KBM-7 (cell line): ENCODE results near the gene ZDHHC14.
A peak's percentile ranks its signal among the peaks of the same experiment; 100 is the strongest.

Source experiments
- DNase-seq: peaks from one replicate; pipeline ENCODE4 v3.0.0-alpha.2; 2015
- in situ Hi-C: fragments of 300-500 bp; cut with MboI; formaldehyde crosslinking; loops from 2 replicates; pipeline ENCODE4 v1.14.3; 2020; ENCODE audit warnings: low sequenced_read_pairs, low pct_unique_long_range_greater_than_20kb, mixed read lengths

The ZDHHC14 gene

DNA sequence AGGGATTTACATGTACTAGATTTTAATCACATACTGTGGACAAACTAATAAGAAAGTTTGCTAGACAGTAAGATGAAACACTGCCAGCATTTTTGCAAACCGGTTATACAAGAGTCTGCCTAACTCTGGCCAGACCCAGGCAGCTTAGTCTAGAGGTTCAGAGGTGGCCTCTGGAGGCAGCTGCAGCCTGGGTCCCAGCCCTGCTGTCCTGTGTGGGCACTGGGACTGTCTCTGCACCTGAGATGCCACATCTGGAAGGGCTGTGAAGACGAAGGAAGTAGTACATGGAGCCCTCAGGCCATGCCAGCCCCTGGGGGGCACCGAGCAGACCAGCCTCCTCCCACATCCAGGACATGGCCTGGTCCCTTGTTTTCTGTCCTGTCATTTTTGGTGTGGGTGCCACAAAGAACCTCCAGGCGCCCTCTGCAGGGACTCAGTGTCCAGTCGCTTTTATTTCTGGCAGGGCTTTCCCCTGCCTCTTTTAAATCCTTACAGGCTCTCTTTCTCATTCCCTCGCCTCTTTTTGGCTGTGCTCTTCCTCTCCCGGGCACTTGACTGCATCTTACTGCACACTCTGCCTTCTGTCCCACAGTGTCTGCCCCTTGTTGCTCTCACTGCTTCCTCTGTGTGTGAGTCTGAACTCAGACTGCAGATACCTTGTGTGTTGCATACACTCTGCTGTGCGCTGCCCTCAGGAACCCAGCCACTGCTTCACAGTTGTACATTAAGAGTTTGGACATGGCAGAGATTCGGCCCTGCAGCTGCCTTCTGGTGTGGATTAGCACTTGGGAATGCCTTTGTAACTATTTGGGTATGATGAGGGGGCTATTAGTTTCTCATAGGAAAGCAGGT lies 216.7 kb downstream of the ZDHHC14 start:
- peak; percentile 65 for DNase-seq
- in situ Hi-C loops: no loop called here

DNA sequence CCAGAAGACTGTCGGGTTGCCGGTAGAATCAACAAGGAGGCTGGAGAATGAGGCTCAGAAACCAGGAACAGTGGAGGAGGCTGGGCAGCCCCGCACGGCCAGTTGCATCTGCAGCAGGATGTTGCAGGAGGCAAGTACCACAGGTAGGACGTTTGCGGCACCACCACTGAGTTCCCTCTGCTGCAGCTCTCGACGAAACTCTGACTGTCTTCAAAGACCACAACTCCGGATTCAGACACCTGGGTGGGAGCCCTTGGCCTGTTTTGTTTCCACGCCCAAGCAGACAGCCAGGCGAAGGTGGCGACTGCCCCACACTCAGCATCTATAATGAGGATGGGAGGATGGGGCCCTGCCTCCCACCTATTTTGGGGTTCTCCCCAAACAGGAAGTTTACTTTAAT lies 218.2 kb downstream of the ZDHHC14 start:
- in situ Hi-C loops: no loop called here
- no peak for DNase-seq

DNA sequence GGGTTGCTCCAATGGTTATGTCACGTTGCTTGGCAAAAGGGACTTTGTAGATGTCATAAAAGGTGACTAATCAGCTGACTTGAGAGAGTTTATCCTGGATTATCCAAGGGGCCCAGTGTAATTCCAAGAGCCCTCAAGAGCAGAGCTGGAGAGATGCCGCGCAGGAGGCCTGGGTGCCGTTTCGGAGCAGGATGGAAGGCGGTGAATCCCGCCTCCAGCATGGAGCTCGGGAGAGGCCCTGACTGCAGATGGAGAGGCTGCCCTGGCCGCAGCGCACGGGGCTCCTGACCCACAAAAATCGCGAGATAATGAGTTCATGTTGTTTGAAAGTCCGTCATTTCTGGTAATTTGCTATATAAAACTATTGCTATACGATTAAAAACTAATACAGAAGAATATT lies 219.8 kb downstream of the ZDHHC14 start:
- no peak for DNase-seq
- in situ Hi-C loops: no loop called here

DNA sequence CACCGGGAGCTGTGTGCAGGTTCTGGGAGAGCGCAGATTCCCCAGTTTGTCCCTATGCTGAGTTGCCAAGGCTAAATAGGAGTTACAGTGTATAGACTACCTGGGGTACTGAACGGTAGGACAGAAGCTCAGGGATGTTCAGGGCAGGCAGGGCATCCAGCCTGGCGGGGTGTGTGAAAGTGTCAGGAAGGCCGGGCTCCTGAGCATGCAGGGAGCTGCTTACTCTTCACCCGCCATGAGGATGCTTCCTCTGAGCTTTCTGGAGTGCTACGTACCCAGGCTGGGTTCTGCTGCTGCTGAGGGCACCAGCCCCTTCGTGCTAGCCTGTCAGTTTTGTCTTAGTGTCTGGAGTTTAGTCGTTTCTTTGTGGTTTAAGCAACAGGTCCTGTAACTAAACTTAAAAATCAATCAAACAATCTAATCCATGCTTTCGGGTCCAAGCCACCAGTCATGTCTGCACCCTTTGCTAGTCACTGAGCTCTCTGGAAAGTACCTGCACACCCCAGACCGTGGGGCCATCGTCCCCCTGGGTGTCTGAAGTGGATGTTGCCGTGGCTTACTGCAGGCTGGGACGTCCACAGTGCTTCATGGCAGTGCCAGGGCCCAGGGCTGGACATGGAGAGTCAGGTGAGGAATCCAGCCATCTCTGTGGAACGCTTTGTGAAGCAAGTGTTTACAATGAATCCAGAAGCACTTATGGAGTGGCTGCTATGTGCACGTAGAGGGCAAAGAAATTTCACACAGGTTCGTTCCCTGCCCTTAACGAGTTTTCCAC lies 221.7 kb downstream of the ZDHHC14 start:
- no peak for DNase-seq
- in situ Hi-C loops: no loop called here

DNA sequence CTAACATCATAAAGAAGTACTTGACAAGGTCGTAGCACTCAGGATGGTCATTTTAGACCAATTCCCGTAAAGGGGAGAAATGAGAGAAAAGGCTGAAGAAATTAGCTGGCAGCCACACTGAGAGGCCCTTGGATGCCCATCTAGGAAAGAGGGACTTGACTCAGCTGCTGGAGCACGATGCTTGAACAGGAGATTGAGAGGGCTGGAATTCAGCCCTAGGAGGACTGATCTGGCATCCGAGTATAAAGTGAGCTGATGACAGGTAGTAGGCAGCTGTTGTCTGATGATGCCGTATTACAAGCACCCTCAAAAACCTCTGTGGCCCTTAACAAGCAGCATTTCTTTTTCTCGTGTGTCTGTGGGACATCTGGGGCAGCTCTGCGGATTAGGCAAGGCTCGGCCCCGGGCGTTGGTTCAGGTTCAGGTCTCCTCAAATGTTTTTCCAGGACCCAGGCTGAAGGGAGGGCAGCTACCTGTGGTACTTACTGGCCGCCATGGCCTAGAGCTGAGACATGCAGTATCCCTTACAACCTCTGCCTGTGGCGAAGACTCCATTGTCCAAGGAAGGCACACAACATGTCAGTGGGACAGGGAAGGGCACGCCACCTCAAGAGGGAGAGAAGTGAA lies 222.4 kb downstream of the ZDHHC14 start:
- DNase-seq: no peak
- in situ Hi-C loops: no loop called here

DNA sequence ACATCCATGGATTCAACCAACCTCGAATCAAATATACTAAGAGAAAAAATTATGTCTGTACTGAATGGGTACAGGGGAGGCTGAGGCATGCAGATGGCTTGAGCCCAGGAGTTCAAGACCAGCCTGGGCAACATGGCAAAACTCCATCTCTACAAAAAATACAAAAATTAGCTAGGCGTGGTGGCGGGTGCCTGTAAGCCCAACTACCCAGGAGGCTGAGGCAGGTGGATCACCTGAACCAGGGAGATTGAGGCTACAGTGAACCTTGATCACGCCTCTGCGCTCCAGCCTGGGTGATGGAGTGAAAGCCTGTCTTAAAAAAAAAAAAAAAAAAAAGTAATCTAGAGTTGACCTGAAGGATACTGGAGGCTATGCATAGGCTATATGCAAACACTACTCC lies 223.0 kb downstream of the ZDHHC14 start:
- no peak for DNase-seq
- in situ Hi-C loops: no loop called here

DNA sequence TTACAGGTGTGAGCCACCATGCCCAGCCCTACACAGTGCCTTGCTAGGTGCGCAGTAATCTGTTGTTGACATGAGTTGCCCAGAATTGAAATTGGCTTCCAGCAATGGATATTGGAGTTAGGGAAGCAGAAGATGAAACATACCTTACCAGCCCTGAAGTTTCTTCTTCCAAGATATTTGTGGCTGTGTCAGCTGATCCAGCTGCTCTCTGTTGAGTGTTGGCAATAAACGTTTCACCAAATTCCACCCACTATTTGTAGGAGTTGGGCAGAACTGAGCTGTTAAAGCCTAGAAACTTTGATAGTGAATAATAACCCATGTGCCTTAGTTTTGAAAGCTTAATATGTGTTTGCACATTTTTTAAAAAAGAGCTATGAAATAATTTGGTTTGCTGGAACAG lies 223.8 kb downstream of the ZDHHC14 start:
- in situ Hi-C loops: no loop called here
- no peak for DNase-seq

DNA sequence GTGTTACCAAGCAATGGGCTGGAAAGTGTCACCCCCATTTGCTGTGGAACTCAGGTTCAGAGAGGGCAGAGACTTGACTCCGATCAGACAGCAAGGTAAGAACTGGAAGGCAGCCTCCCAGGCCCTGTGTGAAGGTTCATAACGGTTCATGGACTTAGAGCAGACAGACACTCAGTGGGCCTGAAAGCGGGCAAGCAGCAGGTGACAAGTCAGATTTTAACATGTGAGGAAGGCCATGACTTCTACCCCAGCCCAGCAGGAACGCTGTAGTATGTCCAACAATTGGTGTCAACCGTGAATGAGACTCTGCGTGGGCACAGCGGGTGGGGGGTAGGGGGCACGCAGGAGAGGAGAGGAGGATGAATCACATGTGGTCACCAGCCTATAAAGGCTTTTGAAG lies 224.5 kb downstream of the ZDHHC14 start:
- no peak for DNase-seq
- in situ Hi-C loops: no loop called here

DNA sequence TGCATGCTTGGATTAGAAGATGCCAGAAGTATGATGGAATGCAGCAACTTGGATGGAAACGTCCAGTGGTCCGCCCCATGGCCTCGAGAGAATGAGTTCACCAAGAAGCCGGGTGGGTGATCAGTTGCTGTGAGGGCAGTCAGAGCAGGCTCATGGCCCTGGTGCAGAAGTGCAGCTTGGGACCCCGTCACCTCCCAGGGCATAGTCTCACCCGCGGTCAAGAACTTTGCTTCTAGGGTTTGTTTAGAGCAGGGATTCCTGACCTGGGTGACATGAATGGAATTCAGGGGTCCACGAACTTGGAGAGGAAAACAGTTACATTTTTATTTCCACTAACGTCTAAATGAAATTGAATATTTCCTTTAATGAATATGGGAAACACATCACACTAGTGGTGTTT lies 225.5 kb downstream of the ZDHHC14 start:
- in situ Hi-C loops: no loop called here
- DNase-seq: no peak

DNA sequence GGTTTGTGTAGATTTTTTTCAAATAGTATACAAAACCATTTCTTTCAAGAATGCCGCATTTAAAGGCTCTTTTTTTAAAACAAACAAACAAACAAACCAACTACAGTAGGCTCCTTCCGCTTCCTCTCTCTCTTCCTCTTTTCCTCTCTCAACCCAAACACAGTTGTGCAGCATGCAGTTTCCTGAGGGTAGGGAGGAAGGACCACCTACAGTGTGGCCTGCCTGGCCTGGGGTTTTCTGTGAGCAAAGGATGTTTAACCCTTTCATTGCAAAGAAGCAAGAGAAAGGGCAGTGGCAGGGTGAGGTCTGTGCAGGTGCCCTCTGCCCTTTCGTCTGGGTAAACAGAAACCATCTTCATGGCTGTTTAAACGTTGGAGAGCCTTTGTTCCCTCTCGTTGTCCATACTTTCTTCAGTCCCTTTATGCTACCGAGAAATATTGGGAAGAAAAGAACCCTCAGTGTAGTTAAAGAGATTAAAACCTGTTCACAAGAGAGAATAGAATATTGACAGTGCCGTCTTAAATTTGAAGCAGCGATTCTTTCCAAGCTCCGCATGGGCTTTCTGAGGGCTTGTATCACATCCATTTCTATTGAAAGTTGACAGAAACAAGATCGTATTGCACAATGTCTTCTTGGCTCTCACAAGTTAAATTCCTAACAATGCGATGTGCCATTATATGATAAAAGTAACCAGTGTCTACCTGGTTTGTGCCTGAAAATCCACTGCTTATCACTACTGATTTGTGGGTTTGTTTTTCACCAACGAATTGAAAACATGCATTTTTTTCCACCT lies 226.5 kb downstream of the ZDHHC14 start:
- no peak for DNase-seq
- in situ Hi-C loops: no loop called here

DNA sequence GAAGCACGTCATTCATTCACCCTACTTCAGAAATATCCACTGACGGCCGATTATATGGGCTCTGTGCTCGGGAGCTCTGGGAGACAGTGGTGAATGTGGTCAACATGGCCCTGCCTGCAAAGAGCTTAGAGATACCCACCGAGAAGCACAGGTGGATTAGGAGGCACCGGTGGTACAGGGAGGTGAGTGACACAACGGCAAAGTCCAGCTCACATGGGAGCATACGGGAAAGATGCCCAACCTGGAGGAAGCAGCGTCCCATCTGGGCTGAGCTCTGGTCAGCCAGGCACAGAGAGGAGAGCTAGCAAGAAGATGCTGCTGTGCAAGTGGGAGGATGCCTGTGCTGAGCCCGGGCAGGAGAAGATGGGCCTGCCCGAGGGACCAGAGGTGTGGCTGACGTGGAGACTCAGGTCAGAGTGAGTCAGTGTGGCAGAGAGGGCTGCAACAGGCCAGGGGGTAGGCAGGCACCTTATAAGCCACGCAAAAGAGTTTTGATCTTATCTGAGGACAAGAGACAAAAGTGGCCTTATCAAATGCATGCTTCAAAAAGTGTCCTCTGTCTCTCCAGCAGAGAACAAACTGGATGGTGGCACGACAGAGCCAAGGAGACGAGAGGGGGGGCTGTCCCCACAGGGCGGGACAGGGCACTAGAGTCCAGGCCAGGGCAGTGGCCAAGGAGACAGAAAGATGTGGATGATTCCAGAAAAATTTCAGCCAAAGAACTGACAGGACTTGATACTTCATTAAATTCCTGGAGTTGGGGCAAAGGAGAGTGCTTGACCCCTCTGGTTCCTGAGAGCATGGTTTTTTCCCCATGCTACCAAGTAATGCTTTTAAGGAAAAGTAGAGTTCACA lies 227.5 kb downstream of the ZDHHC14 start:
- in situ Hi-C loops: no loop called here
- DNase-seq: no peak

DNA sequence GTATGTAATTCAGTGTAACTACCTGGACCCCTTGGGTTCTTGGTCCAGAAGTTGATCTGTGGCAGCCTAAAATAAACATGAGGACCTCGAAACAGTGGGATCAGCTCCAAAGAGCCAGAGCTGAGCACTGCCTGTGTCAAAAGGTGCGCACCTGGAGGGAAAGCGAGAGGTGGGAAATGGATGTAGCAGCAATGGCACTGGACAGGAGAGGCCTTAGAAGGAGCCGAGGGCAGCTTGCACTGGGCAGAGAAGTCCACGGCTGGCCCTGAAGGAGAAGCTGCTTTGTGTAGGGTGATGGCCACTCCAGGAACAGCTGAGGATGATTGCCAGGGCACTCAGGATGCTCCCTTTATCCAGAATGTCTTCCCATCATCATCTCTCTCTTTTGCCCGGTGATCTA lies 228.1 kb downstream of the ZDHHC14 start:
- no peak for DNase-seq
- in situ Hi-C loops: no loop called here

DNA sequence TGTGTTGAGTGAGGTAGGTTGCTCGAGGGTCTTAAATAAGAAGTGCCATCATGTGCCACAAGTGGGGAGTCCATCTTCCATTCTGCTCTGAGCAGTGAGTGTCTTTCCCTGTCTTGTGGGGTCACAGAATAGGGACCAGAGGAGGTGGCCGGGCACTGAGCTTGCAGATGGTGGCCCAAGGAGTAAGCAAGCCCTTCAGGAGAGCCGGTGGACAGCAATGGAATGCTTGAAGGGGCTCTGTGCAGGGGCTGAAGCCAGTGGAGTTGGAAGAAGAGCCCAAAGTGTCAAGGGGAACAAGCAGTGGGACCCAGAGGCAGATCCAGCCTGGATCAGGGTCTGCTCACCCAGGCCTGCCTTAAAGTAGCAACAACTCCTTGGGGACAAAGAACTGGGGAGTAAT lies 228.6 kb downstream of the ZDHHC14 start:
- DNase-seq: no peak
- in situ Hi-C loops: no loop called here

DNA sequence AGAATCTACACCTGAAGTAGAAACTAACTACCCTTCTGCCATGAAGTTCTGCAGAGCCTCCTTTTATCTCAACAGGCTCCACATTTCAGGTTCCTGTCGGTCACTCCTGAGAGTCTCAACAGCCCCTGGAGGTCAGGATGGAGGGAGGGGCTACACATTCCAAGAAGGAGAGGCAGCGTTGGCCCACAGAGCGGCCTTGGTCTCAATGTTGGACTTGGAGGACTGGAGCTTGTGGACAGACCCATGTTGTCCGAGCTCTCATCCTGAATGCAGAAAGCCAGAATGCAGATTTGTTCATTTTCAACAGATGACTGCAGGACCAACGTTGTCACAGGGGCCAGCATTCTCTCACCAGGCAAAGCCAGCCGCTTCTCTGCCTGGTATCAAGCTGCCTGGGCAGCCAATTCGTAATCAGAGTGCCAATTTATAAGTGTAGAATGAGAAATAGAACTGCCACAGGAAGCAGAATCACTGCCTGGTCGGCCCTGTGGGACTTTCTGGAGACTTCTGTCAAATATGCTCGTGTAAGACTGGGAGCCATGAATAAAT lies 229.5 kb downstream of the ZDHHC14 start:
- no peak for DNase-seq
- in situ Hi-C loops: no loop called here

DNA sequence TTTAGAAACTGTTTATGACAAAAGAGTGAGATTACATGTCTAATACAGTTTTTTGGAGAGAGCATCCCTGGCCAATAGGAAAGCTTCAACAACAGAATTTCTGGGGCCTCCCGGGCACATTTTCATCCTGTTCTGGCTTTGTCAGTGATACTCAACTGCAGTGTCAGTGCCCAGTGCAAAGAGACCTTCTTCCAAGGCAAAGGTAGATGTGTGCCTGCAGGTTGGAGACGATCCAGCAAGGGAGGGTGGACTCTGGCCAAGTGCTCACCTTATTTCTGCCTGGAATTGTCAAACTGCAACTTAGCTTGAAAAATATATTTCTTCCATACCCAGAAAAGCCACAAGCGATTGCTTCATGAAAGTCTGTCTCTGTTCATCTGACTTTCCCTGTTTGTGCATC lies 230.4 kb downstream of the ZDHHC14 start:
- DNase-seq: no peak
- in situ Hi-C loops: no loop called here

DNA sequence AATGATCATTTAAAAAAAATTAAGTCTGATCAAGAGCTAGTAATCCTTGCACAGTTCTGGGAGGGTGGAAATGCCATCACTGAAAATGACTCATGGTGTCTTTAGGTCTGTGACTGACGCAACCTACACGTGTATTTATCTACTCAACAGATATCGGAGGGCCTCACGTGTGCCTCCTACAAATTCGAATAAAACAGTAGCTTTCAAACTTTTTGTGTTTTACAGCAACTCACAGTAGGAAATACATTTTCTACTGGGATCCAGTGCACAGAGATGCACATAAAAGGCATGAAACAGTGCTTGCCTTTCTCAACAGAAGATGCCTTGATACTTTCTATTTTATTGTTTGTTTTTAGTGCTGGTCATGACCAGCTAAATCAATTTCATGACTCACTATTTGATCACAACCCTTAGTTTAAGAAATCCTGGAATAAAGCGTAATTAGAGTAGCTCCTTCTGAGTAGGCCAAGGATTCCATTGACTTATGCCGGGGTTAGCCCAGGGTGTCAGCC lies 232.1 kb downstream of the ZDHHC14 start:
- DNase-seq: no peak
- in situ Hi-C loops: no loop called here

DNA sequence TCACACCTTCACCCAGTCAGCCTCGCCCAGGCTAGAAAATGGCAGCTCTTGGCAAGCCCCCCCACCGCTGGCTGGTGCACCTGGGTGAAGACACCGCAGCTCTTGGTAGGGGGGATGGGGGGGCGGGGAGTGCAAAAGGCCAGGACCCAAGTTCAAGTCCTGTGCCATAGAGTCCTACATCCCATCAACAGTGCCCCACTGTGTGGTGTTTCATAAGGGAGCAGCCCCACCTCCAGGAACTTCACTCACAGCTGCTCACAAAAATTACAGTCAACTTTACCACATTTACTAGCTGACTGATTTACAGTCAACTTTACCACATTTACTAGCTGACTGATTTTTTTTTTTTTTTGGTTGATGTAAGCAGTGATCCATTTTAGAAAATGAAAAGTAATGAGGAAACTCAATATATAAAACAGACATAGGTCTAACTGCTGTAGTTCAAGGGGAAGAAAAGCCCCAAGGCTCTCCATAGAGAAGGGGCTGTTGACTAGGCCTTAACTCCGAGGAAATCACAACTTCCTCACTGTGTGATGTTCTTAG lies 233.1 kb downstream of the ZDHHC14 start:
- in situ Hi-C loops: no loop called here
- peak; percentile 45 for DNase-seq

DNA sequence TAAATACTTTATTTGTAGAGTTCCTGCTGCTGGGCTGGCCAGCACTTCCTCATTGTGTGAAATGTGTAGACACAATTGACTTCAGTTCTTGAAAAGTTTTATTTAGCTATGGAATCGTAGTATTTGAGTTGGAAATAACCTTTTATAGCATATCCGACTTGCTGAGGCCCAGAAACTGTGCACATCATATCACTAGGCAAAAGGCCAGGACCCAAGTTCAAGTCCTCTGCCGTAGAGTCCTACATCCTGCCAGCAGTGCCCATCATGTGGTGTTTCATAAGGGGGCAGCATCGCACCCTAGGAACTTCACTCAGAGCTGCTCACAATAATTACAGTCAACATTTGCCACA lies 234.4 kb downstream of the ZDHHC14 start:
- peak; percentile 75 for DNase-seq
- in situ Hi-C loops: no loop called here
